Measurements from ENCODE around the gene TAF1. TPM values are rescaled to one million over a fixed set of nuclear protein-coding genes. Genes with fewer than 3 reads are reported as not detected.

TAF1 gene
- total and polyA plus RNA-seq, 10 of the 15 experiments (the other 5 are each of a cell fraction or from before 2014, with no cell fraction given): 4.1 to 24.2 (median 17.2) TPM

GRCh38 chrX:71454222-71454621 is 88.1 kb downstream of the TAF1 start:
- Histone ChIP-seq H3K4me1 (ENCODE audit: control insufficient read depth, insufficient read depth, low read length) (no peaks in the 10 kb centered on the region), H3K36me3 (ENCODE audit: control insufficient read depth in 2 of 2, insufficient read depth in 2 of 2, low read length in 1 of 2) (no peaks in the 10 kb centered on the region; a peak in 2 of 4 replicates), H3K79me2 (ENCODE audit: control insufficient read depth, insufficient read depth, low read length) (no peaks in the 10 kb centered on the region), H3K27me3 (replicated peaks in 1 of 2; ENCODE audit: control insufficient read depth in 2 of 2, insufficient read depth in 2 of 2, low read length in 1 of 2) (no peaks in the 10 kb centered on the region), H2AFZ (ENCODE audit: control insufficient read depth, low read depth, low read length) (no peak overlapping the region), H3K27ac (ENCODE audit: control insufficient read depth, insufficient read depth) (no peak overlapping the region), H3K4me3 (no peak overlapping the region), H3K9me3 (replicated peaks; ENCODE audit: control insufficient read depth, insufficient read depth, low read length) (no peaks in the 10 kb centered on the region), H3K9ac (ENCODE audit: control insufficient read depth, insufficient read depth, low read length) (no peak overlapping the region), H3K4me2 (ENCODE audit: control insufficient read depth, insufficient read depth) (no peak overlapping the region), H4K20me1 (ENCODE audit: control insufficient read depth, insufficient read depth) (no peaks in the 10 kb centered on the region)
- DNase-seq (ENCODE audit: low read depth, low spot score) (no peak), ATAC-seq (no peak), FAIRE-seq (no peak)
- WGBS (ENCODE audit: insufficient coverage, insufficient replicate concordance, low lambda C conversion rate, missing lambda C conversion rate): 61% methylated on average over 3 of the region's 3 CpGs
- TF ChIP-seq HSF1 (IDR thresholded peaks at IDR 0.05; ENCODE audit: low read depth, low read length) (no peak), CEBPZ (IDR thresholded peaks at IDR 0.05; ENCODE audit: low read depth, low read length) (no peak), RAD51 (IDR thresholded peaks at IDR 0.05) (no peak), ATF3 (IDR thresholded peaks at IDR 0.05; ENCODE audit: borderline replicate concordance, extremely low read depth, low read depth, low read length) (no peak), FOXK2 (IDR thresholded peaks at IDR 0.05) (no peak), BCL11A (IDR thresholded peaks at IDR 0.05; ENCODE audit: low read depth, low read length) (no peak), PAX5 (IDR thresholded peaks at IDR 0.05; ENCODE audit: borderline replicate concordance, low read depth, low read length) (no peak), SP1 (IDR thresholded peaks at IDR 0.05; ENCODE audit: low read depth, low read length) (no peak), ZNF274 (IDR thresholded peaks at IDR 0.05; ENCODE audit: insufficient read depth, insufficient read length) (no peak)
- TF ChIP-seq, protein P1, sequence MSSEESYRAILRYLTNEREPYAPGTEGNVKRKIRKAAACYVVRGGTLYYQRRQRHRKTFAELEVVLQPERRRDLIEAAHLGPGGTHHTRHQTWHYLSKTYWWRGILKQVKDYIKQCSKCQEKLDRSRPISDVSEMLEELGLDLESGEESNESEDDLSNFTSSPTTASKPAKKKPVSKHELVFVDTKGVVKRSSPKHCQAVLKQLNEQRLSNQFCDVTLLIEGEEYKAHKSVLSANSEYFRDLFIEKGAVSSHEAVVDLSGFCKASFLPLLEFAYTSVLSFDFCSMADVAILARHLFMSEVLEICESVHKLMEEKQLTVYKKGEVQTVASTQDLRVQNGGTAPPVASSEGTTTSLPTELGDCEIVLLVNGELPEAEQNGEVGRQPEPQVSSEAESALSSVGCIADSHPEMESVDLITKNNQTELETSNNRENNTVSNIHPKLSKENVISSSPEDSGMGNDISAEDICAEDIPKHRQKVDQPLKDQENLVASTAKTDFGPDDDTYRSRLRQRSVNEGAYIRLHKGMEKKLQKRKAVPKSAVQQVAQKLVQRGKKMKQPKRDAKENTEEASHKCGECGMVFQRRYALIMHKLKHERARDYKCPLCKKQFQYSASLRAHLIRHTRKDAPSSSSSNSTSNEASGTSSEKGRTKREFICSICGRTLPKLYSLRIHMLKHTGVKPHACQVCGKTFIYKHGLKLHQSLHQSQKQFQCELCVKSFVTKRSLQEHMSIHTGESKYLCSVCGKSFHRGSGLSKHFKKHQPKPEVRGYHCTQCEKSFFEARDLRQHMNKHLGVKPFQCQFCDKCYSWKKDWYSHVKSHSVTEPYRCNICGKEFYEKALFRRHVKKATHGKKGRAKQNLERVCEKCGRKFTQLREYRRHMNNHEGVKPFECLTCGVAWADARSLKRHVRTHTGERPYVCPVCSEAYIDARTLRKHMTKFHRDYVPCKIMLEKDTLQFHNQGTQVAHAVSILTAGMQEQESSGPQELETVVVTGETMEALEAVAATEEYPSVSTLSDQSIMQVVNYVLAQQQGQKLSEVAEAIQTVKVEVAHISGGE (CRISPR knock-in tag; IDR thresholded peaks at IDR 0.05): no peak
- ChIA-PET CTCF (interaction anchor here (1.6 kb wide), 1 partner anchor 9 kb away, joined by 3 read pairs; no protein-coding TSS in a partner anchor), POLR2A (interaction anchor here (0.6 kb wide), 1 partner anchor 324 kb away, joined by 5 read pairs; no protein-coding TSS in a partner anchor), SMC1A (ENCODE audit: uncharacterized antibody, unreplicated experiment) (no interaction called here), RAD21 (ENCODE audit: unreplicated experiment) (no interaction called here)
- in situ Hi-C loops (cut with MboI) (loop anchor here (25.0 kb wide), 1 partner anchor 408 kb away; no protein-coding TSS in a partner anchor), intact Hi-C loops (cut with micrococcal nuclease; ENCODE audit: unreplicated experiment) (no loop called here)
- BruUV-seq (replicated peaks): no TSS peak

Measured in GM12878 (cell line).